Occipital lobe (tissue), 2 donors: ENCODE measurements around the gene SRPX. TPM values are rescaled to one million over a fixed set of nuclear protein-coding genes. Genes with fewer than 3 reads are reported as not detected.

Source experiments
- DNase-seq: peaks from one replicate; lab custom pipeline; 2025; lab: John Stamatoyannopoulos, UW
- total RNA-seq: library from RNA; depleted of rRNA; stranded (reverse); fragments of >200 nt; gene quantifications from one replicate; pipeline ENCODE4 v1.2.3, GENCODE V29; 2014

Gene SRPX
- total RNA-seq, 1 donor from 2014 or later: 2.5 TPM

DNA sequence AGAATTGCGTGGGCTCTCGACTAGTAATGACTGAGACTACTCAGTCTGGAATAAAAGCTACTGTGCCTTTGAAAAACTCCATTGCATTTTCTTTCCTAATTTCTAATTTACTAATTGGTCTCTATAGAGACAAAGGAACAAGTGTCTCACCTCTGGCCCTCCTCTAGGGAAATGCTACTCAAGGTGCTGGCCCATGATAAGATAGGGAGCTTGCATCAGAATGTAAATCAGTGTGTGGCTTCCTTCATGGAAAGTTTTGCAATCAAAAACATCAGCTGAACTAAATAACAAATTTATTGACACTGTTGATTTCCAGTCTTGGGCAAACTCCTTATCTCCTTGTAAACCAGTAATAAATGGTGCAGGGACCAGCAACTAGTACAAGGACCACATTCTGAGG lies 81.8 kb downstream of the SRPX start:
- no peak for DNase-seq

DNA sequence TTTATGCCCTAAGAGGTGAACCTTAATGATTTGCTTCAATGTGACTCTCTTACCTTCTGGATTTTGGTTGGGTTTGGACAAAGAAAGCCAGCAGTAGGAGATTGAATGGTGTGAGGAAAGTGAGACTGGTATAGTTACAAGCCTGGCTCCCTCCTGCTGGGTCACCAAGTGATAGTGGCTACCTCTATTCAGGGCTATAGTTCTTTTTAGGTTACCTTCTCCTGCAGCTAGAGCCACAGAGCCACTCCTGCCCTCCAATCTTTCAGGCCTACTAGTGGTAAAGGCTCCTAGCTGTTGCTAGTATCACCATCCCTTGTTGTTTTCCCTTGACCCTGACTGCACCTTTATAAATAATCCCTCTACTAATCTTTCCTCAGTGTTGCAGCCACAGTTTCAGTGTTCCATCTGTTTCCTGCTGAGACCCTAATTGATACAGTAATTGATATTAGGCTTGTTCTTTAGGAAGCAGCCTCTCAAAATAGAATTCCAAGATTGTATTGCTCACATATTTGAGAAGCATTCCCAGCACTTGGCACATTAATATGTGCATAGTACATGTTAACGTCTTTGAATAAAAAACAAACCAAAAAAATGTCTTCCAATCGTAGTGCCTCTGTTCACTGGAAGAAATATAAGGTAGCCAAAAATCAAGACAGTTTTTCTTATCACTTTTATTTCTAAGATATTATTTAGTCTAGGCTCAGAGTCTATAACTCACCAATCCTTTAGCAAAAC lies 82.3 kb downstream of the SRPX start:
- no peak for DNase-seq

DNA sequence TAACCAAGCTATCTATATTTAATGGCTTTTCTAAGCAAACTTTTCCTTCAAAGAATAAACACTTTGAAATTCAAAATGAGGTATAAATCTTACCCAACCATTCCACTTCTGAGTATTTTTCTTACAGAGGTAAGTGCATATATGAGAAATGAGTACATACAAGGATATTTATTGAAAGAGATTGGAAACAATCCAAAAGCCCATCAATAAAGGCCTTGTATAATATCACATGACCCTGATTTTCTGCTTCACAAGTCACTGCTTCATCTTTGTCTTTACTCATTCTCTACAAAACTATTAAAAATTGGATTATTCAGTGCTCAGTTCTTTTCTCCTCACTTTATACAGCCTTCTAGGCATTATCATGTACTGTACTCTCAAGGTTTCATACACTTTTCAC lies 91.3 kb downstream of the SRPX start:
- DNase-seq: no peak

DNA sequence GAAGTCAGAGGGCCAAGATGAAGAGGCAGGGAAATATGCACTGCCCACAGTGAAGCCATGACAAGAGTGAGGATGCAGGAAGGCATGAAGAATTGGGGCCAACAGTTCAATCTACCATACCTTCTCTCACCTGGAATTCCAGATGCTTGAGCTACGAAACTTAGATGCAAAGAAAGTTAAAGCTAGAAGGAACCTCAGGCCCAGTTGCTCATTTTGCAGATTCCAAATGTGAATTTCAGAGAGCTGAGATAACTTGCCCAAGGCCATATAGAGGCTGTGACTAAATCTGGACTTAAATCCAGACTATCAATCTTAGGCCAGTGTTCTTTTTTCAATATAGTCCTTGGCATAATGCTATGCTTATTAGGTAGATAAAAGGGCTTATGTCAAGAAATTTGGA lies 92.7 kb downstream of the SRPX start:
- DNase-seq: no peak

DNA sequence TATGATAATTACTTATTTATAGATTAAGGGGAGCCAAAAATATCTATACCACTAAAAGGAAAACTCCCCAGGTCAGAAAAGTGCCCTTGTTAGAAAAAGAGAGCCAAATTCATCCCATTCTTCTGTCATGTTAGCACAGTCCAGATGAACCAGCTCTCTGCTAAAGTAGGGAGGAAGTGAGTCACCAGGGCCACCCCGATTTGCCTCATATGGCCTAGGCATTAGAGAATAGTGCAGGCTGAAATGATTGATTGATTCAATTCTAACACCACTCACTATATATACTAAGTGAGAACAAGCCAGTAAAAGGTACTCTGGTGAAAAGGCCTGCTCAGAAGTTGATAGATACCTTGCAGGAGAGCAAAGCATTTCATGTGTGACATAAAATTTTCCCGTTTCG lies 94.5 kb downstream of the SRPX start:
- DNase-seq: no peak

DNA sequence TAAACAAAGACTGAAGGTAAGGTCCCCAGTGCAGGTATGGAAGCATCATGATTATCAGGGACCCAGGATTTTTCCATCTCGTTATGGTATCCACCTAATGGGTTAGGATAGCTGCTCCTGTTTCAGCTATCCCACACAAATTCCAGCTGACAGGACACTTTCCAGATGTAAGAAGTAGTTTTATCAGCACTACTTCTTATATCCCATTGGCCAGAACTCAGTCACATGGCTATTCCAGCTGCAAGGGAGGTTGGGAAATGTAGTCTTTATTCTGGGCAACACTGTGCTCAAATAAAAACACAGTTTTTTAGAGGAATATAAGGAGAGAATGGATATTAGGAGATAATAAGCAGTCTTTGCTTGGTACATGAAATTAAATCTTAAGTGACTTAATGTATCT lies 96.7 kb downstream of the SRPX start:
- DNase-seq: no peak

DNA sequence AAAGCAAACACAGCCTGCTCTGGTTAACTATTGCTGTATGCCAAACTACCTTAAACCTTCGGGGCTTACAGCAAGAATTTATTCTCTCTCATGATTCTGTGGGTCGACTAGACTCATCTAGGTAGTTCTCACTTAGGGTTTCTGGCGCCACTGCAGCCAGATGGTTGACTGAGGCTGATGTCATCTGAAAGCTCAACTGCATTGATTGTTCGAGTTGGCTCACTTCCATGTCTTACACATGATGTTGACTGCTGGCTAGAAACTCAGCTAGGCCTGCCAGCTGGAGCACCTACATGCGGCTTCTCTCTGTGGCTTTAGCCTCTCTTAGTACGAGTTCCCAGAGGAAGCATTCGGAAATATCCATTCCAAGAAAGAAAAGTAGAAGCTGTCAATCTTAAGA lies 103.2 kb downstream of the SRPX start:
- no peak for DNase-seq

DNA sequence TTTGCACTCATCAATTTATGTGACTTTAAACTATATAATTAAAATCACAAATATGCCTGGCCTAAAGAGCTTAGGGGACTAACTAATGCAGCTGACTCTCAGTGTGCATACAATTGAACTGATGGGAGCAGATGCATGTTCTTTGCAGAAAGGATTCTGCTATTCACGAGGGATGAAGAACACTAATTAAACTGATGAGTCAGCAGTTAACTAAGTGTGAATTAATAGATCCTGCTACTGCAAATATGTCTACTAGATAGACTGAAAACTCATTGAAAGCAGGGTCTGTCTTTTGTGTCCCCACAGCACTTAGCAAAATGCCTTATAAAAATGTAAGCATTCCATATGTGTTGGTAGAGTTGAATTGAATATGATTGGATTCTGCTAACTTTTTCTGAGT lies 104.0 kb downstream of the SRPX start:
- no peak for DNase-seq

DNA sequence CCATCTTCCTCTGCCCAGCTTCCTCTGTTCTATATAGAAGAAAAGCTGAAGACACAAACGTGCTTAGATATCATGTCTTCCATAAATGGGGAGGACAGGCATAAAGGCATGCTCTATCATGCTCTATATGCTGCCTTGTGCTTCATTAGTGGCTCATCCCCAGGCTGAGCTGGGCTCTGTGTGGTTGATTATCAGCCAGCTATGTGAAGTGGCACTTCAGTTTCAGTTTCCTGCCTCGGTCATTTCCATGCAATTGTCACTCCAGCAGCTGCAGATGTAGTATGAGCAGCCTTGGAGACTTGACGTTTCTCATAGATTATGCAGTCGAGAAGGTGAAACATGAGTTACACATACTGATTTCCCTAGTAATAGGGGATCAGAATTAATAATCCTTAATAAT lies 108.1 kb downstream of the SRPX start:
- no peak for DNase-seq

DNA sequence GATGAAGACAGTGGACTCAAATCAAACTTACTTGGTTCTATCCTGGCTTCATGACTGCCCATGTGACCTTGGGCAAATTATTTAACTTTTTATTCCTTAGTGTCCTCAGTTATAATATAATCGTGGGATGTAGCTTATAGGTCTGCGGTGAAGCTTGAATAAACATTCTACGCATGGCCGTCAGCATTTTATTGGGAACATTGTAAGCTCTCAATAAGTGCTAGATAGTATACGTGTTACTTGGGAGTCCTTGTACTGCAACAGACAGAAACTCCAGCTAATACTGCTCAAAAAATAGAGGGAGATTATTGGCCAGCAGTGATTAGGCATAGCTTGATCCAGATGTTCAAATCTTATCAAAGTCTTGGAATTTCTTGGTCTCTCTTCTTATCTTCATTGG lies 109.5 kb downstream of the SRPX start:
- no peak for DNase-seq

DNA sequence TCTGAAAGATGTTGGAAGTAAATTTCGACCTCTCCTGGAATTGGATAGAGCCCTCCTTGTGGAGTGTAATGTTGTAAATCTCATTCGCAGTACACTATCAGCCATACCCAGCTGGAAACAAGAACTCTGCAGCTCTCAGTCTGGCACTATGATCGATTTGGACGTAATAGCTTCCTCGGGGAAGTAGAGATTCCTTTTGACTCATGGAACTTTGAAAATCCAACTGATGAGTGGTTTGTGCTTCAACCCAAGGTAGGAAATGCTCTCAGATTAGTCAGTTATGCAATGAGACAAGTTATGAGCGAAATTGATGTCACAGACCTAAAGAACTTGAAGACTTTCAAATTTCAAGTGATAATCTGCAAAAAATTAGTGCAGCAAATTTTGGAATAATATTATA lies 110.4 kb downstream of the SRPX start:
- DNase-seq: no peak

DNA sequence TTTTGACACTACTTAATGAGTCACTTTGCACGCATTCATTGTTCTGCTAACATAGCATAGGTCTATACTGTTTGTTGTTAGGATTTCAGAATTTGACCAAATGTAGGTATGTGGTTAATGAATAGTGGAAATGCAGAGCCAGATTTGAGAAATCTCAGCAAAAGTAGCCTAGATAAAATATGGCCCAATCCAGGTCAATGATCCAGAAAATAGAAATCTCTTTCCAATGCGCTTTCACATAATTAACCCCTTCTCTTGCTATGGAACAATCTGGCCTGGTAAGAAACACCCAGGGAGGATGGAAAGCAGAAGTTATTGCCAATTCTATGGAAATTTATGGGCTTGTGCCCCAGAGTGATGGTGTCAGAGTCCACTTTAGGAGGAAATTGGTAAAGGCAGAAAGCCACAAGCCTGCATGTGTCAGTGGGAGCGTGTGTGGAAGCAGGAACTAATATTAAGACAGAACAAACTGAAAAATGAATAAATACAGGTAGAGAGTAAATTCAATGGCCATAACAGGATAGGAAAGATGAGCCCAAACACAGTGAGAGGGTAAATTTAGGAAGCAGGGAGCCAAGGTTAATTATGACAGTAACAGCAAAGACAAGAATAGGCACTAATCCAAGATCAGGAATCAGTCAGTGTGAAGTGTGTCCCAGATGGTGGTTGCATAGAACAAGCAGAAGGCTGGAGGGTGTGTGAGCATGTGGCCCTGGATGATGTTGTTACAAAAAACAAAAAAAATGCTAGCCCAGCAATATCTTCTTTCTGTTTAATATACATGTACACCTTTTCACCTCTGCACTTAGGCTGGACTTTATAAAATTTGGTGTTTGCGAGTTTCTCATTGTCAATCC lies 111.4 kb downstream of the SRPX start:
- DNase-seq: no peak

DNA sequence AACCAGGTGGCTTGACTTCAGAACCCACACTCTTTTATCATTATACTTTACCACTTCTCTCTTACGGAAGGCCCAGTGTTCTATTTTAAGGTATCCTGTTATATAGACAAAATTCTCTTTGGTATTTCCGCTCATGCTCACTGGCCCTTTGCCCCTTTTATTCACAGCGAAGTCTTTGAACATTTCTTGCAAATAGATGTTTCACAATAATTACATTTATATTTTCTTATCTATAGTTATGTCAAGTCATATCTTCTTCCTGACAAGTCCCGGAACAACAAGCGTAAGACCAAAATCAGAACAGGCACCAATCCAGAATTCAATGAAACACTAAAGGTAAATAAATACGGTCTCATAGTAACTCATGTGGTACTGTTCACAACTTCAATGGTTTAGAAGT lies 112.3 kb downstream of the SRPX start:
- DNase-seq: no peak

DNA sequence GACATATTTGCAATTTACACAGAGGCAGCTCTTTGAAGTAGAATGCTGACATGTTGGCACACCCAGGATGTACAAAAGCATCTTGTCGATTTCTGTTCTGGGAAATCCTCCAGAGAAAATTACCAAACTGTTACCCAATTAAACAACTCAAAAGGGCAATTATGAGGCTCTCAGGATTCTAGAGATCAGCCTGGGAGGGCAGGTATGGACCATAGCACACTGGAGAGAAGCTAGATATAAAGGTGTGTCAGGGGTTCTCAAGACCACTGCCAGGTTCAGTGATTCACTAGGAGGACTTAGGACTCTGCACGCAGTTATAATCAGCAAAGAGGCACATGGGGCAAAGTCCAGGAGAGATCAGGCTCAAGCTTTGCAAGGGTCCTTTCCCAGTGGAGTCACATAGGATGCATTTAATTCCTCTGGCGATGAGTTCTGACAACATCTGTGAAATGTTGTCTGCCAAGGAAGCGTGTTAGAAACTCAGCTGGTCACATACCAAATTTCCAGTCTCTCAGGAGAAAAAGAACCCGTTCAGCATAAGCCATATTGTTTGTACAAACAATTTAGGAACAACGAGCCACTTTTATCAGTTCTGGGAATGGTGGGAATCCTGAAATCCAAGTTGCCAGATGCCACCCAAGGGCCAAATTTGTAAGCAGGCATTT lies 113.5 kb downstream of the SRPX start:
- DNase-seq: no peak

DNA sequence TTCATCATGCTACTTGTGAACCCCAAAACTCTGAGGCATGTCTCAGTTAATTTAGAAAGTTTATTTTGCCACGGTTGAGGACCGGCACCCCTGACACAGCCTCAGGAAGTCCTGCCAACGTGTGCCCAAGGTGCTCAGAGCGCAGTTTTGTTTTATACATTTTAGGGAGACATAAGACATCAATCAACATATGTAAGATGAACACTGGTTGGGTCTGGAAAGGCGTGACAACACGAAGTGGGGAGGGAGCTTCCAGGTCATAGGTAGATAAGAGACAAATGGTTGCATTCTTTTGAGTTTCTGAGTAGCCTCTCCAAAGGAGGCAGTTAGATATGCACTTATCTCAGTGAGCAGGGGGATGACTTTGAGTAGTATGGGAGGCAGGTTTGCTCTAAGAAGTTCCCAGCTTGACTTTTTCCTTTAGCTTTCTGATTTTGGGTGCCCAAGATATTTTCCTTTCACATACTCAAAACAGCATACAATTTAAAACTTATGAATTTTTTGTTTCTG lies 115.4 kb downstream of the SRPX start:
- DNase-seq: no peak

DNA sequence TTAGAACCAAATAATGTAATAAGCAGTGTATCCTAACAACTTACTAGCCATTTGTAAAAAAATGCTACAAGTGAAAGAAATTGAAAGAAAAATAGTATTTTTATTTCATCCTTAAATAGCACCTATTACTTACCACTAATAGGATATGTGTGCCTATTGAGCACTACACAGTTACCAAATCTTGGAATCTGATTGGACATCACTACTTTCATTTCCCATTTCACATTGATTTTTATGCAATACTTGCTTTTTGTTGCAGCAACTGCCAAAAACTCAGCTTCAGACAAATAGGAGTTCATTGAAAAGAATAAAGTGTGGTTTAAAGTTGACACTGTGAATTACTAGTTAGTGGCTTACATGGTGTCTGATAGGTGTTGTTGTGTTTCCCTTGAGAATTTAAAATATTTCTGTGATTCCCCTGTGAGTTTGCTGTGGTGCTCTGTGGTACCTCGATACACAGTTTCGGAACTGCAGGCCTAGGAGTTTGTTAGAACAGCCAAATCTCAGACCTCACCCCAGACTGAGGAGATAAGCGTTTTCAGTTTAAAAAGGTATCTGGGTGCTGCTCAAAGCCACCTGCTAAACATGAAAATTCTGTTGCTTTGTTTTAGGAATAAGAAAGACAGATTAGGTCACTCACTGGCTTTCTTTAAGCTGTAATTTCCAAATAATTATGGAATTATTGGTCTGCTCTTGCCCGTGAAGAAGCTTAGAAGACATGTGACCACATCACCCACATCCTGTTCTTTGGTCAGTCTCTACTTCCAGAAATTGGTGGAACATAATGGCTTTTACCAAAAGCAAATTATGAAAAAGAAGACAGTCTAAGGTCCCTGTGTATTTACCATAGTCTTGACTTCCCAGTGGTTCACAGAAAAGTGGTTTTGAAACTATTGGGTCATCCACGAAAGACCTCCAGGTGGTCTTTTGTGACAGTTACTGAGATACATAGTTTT lies 116.5 kb downstream of the SRPX start:
- no peak for DNase-seq

DNA sequence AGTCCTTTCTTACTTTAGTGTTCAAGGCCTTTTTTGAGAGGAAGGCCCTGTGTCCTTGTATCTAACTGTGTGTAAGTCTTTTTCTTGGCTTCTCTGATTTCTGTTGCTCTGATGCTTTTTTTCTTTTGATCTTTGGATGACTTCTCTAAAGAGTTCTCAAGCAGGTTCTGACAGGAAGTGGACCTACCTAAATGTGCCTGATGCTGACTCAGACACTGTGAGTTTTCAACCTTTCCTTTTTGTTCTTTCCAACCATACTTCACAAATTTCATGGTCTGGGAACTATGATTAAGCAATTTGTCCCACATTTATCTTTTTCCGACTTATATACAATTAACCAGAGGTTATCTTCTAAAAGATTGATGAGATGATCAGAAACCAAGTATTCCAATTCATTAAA lies 117.8 kb downstream of the SRPX start:
- no peak for DNase-seq

DNA sequence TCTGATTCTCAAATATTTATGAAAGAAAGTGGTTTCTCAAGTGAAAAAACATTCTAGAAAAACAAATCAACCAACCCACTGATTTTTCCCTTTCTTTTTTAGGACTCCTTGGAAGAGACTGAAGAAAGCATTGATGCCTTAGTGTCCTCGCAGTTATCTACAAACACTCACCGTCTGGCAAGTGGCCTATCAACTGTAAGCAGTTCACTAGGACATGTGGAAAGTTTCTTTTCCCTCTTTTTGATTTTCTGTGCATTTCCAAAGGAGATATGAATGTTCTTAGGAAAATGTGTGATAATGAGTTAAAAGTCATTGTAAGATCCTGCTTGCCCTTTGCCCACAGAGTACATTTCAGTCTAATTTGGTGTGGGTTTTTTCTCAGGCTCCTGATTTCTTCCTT lies 118.4 kb downstream of the SRPX start:
- DNase-seq: no peak

DNA sequence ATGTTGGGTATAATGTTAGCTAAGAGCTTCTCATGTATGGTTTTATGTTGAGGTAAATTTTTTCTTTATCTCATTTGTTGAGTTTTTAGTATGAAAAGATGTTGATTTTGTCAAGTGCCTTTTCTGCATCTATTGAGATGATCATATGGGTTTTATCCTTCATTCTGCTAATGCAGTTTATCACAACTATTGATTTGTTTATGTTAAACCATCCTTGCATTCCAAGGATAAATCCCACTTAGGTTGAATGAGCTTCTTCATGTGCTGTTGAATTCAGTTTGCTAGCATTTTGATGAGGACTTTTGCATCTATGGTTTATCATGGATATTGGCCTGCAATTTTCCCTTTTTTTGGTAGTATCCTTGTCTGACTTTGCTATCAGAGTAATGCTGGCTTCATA lies 121.0 kb downstream of the SRPX start:
- DNase-seq: no peak
